ENCODE results near the gene GALNTL6.
"Not testable (repeated sequence)": the region's sequence is repeated elsewhere in the genome, so short reads cannot be mapped to it uniquely, and the experiment has no call there.

Gene GALNTL6

DNA sequence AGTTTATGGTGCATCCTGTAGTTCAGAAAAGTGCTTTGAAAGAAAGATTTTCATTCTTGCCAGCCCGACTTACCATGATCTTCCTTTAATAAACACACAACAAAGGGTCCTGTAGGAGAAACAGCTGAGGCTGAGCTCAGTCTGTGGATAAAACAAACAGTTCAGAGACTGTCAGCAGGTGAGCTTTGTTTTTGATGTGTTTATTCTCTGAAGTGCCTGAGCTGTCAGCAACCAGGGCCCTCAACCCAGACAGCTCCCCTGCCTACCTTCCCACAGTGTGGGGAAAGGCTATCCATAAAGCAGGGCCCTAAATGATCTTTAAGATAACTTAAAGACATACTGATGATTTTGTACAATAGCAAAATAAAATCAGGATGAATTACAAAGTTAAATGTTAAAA, 896.2 kb downstream of the GALNTL6 start:
- no peak for DNase-seq (ENCODE audit: low read depth in 2 of 2, low spot score in 1 of 2)

DNA sequence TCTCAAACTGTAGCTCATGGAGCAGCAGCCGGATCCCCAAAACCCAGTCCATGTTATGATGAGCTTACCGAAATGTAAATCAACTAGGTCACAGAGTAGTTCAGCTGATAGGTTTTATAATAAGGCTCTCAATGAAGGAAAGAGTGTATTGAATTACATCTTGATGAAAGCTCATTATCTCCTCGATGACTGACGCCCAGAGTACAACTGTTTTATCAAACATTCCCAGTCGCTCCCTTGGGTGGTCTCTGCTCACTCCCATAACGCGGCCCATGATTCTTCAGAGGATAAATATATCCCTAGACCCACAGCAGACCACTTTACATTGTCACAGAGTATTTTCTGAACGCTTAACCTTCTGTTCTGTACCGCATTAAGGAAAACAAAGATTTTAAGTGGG, 903.1 kb downstream of the GALNTL6 start:
- no peak for DNase-seq (ENCODE audit: low read depth in 2 of 2, low spot score in 1 of 2)

GRCh38 chr4:172721659-172722058, 908.5 kb downstream of the GALNTL6 start:
- no peak for DNase-seq (ENCODE audit: low read depth in 2 of 2, low spot score in 1 of 2)

GRCh38 chr4:172725581-172725980, 912.4 kb downstream of the GALNTL6 start:
- DNase-seq (ENCODE audit: low read depth in 2 of 2, low spot score in 1 of 2), result no peak

- no peak for DNase-seq (ENCODE audit: low read depth in 2 of 2, low spot score in 1 of 2)
These were observed 912.8 kb downstream of the GALNTL6 start for GRCh38 chr4:172726001-172726423.

GRCh38 chr4:172727631-172728030, 914.4 kb downstream of the GALNTL6 start:
- no peak for DNase-seq (ENCODE audit: low read depth in 2 of 2, low spot score in 1 of 2)

DNA sequence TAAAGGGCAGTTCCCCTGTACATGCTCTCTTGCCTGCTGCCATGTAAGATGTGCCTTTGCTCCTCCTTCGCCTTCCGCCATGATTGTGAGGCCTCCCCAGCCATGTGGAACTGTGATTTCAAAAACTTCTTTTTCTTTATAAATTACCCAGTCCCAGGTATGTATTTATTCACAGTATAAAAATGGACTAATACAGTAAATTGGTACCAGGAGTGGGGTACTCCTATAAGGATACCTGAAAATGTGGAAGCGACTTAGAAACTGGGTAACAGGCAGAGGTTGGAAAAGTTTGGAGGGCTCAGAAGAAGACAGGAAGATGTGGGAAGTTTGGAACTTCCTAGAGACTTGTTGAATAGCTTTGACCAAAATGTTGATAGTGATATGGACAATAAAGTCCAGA, 920.4 kb downstream of the GALNTL6 start:
- not testable (repeated sequence) for DNase-seq (ENCODE audit: low read depth in 2 of 2, low spot score in 1 of 2)

GRCh38 chr4:172734555-172734954, 921.4 kb downstream of the GALNTL6 start:
- DNase-seq (ENCODE audit: low read depth in 2 of 2, low spot score in 1 of 2), result no peak

DNA sequence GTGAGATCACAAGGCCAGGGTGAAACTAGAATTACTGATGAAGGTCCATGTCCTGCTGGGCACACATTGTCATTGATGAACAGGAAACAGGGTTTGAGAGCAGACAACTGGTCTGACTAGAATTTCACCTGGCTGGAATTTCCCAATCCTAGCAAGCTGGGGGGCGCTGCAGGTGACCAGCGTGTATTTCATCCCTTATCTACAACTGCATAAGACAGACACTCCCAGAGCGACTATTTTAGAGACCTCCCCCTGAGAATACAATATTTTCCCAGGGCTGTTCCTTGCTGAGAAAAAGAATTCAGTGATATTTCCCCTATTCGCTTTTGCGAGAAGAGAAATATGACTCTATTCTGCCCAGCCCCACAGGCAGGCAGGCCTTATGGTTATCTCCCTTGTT, 922.8 kb downstream of the GALNTL6 start:
- no peak for DNase-seq (ENCODE audit: low read depth in 2 of 2, low spot score in 1 of 2)

- no peak for DNase-seq (ENCODE audit: low read depth in 2 of 2, low spot score in 1 of 2)
These were observed 927.2 kb downstream of the GALNTL6 start for GRCh38 chr4:172740434-172740833.

GRCh38 chr4:172750910-172751309, 937.7 kb downstream of the GALNTL6 start:
- DNase-seq (ENCODE audit: low read depth in 2 of 2, low spot score in 1 of 2), result no peak

GRCh38 chr4:172751550-172751949, 938.3 kb downstream of the GALNTL6 start:
- no peak for DNase-seq (ENCODE audit: low read depth in 2 of 2, low spot score in 1 of 2)

GRCh38 chr4:172758586-172759340, 945.6 kb downstream of the GALNTL6 start:
- DNase-seq (ENCODE audit: low read depth in 2 of 2, low spot score in 1 of 2), result no peak

GRCh38 chr4:172760512-172760911, 947.3 kb downstream of the GALNTL6 start:
- DNase-seq (ENCODE audit: low read depth in 2 of 2, low spot score in 1 of 2), result no peak

- DNase-seq (ENCODE audit: low read depth in 2 of 2, low spot score in 1 of 2), result no peak
These were observed 949.7 kb downstream of the GALNTL6 start for GRCh38 chr4:172762895-172763294.

GRCh38 chr4:172770787-172771186, 957.6 kb downstream of the GALNTL6 start:
- no peak for DNase-seq (ENCODE audit: low read depth in 2 of 2, low spot score in 1 of 2)

- DNase-seq (ENCODE audit: low read depth in 2 of 2, low spot score in 1 of 2), result no peak
These were observed 959.6 kb downstream of the GALNTL6 start for GRCh38 chr4:172772781-172773180.

- no peak for DNase-seq (ENCODE audit: low read depth in 2 of 2, low spot score in 1 of 2)
These were observed 963.1 kb downstream of the GALNTL6 start for GRCh38 chr4:172776203-172776861.

GRCh38 chr4:172777729-172778431, 964.7 kb downstream of the GALNTL6 start:
- DNase-seq (ENCODE audit: low read depth in 2 of 2, low spot score in 1 of 2), result no peak

DNA sequence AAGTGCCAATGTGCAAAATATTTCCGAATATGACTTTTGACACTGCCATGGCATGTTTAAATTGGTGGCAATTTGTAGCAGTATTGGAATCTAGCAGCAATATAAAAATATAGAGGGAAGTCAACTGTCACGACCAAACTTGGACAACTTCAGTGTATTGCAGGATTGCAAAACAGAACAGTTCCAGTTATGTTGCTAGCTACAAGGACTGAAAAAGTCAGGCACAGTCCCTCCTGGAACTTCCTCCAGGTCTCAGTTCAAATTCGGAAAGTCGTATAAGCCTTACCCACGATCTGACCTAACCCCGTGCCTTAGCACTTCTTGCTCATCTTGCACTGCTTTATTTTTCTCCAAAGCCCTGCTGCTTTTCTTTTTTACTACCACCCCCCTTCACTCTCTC, 965.4 kb downstream of the GALNTL6 start:
- no peak for DNase-seq (ENCODE audit: low read depth in 2 of 2, low spot score in 1 of 2)

DNA sequence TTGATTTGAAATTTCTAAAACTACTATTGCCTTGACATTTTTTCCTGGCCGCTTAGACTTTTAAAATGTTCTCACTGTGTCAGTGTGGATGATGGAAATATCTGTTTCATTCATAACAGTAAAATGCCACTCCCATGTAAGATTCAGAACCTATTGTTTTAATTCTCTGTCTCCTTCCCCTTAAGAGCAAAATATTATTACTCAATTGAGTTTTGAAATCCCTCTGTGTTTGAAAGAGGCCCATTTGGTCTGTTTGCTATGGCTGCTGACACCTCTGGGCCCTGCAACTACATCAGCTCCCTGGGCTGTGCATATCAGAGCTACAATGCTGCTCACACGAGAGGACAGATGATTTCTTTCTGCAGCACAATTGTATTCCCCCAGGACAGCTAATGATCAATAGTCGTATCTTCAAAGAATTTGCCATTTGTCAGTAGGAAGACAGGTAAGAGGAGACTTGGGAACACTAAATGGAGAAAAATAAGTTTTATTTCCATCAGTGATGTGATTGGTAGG, 967.4 kb downstream of the GALNTL6 start:
- no peak for DNase-seq (ENCODE audit: low read depth in 2 of 2, low spot score in 1 of 2)

GRCh38 chr4:172785613-172786012, 972.4 kb downstream of the GALNTL6 start:
- DNase-seq (ENCODE audit: low read depth in 2 of 2, low spot score in 1 of 2), result no peak
